Activated CD4-positive, alpha-beta T cell treated with anti-CD3 and anti-CD28 coated beads, Interleukin-2, amount 10 ng/mL, durations not matched to agents 24 days and 14 days (primary cell): ENCODE measurements around the gene LARP1. TPM values are rescaled to one million over a fixed set of nuclear protein-coding genes. Genes with fewer than 3 reads are reported as not detected.
"Not testable (repeated sequence)": the region's sequence is repeated elsewhere in the genome, so short reads cannot be mapped to it uniquely, and the experiment has no call there.

Experiments used
- DNase-seq: peaks from one replicate; pipeline ENCODE4 v3.0.0; 2022
- H3K27ac Mint-ChIP-seq: one replicate; pipeline ENCODE4 v1.8.0; 2022; ENCODE audit warnings: mild to moderate bottlenecking, mixed read lengths
- H3K27me3 Mint-ChIP-seq: one replicate; pipeline ENCODE4 v1.8.0; 2022; ENCODE audit warnings: mixed read lengths
- H3K36me3 Mint-ChIP-seq: one replicate; pipeline ENCODE4 v1.8.0; 2022; ENCODE audit warnings: low read depth, mild to moderate bottlenecking, mixed read lengths
- H3K4me1 Mint-ChIP-seq: one replicate; pipeline ENCODE4 v1.8.0; 2021; ENCODE audit warnings: mixed read lengths
- H3K4me3 Mint-ChIP-seq: one replicate; pipeline ENCODE4 v1.8.0; 2022; ENCODE audit warnings: mild to moderate bottlenecking, moderate library complexity, mixed read lengths
- H3K9me3 Mint-ChIP-seq: one replicate; pipeline ENCODE4 v1.8.0; 2021; ENCODE audit warnings: mixed read lengths
- intact Hi-C: fragments of 100-400 bp; cut with micrococcal nuclease; formaldehyde crosslinking; loops from one replicate; pipeline ENCODE4 v1.15.1; 2023
- total RNA-seq: library from RNA; stranded (reverse); gene quantifications from 2 replicates; pipeline ENCODE4 v1.2.3, GENCODE V29; 2022

The LARP1 gene
- total RNA-seq, 1 donor from 2014 or later, result 348 TPM

GRCh38 chr5:154723740-154724505 lies 31.3 kb upstream of the LARP1 start:
- intact Hi-C loops, result no loop called here

GRCh38 chr5:154727361-154727760 lies 27.8 kb upstream of the LARP1 start:
- intact Hi-C loops, result no loop called here
- Mint-ChIP-seq H3K27ac (no peak overlapping the region), H3K4me1 (no peaks in the 10 kb centered on the region), H3K27me3 (peaks cover 12% of the 10 kb centered on the region), H3K9me3 (no peaks in the 10 kb centered on the region), H3K36me3 (no peaks in the 10 kb centered on the region), H3K4me3 (no peak overlapping the region)
- no peak for DNase-seq

More at GRCh38 chr5:154723740-154724505, 31.3 kb upstream of the LARP1 start:
- Mint-ChIP-seq H3K9me3 (no peaks in the 10 kb centered on the region), H3K4me3 (no peak overlapping the region), H3K36me3 (no peaks in the 10 kb centered on the region), H3K27me3 (peaks cover 10% of the 10 kb centered on the region), H3K27ac (no peak overlapping the region), H3K4me1 (no peaks in the 10 kb centered on the region)
- no peak for DNase-seq

DNA sequence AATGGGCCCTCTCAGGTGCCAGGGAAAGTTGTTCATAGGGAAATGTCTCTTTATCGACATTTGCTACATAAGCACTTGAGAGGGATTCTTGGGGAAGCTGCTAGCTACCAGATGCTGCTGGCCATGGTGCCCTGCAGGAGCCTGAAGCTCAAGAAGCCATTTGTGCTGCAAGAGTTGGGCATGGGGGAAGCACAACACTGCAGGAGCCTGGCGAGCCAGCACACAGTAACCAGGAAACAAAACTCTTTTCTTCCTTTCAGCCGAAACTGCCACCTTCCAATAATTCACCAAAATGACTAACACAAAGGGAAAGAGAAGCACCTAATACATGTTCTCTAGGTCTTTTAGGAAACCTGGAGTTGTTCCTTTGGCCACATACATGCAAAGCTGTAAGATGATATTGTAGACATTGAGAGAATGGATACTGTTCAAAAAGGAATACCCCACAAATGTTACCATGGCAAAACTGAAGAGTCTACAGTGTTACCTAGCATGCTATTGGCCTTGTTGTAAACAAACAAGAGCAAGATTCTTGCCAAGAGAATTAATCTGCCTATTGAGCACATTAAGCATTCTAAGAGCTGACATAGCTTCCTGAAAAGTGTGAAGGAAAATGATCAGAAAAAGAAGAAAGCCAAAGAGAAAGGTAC lies 26.1 kb upstream of the LARP1 start:
- H3K36me3 Mint-ChIP-seq, result no peaks in the 10 kb centered on the region
- H3K4me3 Mint-ChIP-seq, result no peak overlapping the region
- DNase-seq, result no peak
- peaks cover 13% of the 10 kb centered on the region for H3K27me3 Mint-ChIP-seq
- H3K27ac Mint-ChIP-seq, result no peak overlapping the region
- intact Hi-C loops, result no loop called here
- no peaks in the 10 kb centered on the region for H3K4me1 Mint-ChIP-seq
- H3K9me3 Mint-ChIP-seq, result no peaks in the 10 kb centered on the region

DNA sequence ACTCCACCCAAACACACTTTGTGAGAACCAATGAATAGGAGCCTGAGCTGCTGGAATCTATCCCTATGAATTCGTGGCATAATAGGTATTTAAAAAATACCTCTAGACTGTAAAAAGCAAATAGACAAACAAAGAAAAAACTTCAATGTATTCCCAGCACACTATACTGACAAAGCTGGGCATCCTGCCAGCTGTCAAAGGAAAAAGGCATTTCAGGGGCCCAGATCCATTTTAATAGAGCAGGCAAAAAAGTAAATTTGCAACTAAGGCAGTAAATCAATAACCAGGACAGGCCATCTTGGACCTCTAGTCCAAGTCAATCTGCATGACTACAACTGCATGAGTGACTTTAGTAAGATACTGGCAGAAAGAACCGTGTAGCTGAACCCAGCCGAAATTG lies 25.6 kb upstream of the LARP1 start:
- no peak overlapping the region for H3K27ac Mint-ChIP-seq
- no peaks in the 10 kb centered on the region for H3K9me3 Mint-ChIP-seq
- DNase-seq, result no peak
- H3K4me3 Mint-ChIP-seq, result no peak overlapping the region
- intact Hi-C loops, result no loop called here
- no peaks in the 10 kb centered on the region for H3K36me3 Mint-ChIP-seq
- no peaks in the 10 kb centered on the region for H3K4me1 Mint-ChIP-seq
- H3K27me3 Mint-ChIP-seq, result peaks cover 13% of the 10 kb centered on the region

DNA sequence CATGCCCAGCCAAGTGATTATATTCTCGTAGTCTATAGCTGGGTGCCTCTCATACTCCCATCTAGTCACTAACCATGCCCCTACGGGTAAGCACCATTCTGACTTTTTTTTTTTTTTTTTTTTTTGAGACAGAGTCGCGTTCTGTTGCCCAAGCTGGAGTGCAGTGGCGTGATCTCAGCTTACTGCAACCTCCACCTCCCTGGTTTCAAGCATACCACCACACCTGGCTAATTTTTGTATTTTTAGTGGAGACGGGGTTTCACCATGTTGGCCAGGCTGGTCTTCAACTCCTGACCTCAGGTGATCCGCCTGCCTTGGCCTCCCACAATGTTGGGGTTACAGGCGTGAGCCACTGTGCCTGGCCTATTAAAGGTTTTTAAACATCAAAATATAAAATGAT lies 24.4 kb upstream of the LARP1 start:
- H3K4me3 Mint-ChIP-seq, H3K36me3 Mint-ChIP-seq, H3K4me1 Mint-ChIP-seq, intact Hi-C loops, DNase-seq, H3K27ac Mint-ChIP-seq, H3K9me3 Mint-ChIP-seq: not testable (repeated sequence)
- H3K27me3 Mint-ChIP-seq, result peaks cover 13% of the 10 kb centered on the region

- no peak for DNase-seq
- H3K27me3 Mint-ChIP-seq, result peaks cover 11% of the 10 kb centered on the region
- no peaks in the 10 kb centered on the region for H3K4me1 Mint-ChIP-seq
- H3K4me3 Mint-ChIP-seq, result no peak overlapping the region
- H3K36me3 Mint-ChIP-seq, result no peaks in the 10 kb centered on the region
- intact Hi-C loops, result no loop called here
- no peaks in the 10 kb centered on the region for H3K9me3 Mint-ChIP-seq
- no peak overlapping the region for H3K27ac Mint-ChIP-seq
These were observed 23.0 kb upstream of the LARP1 start for GRCh38 chr5:154732212-154732611.

GRCh38 chr5:154734370-154735248 lies 20.6 kb upstream of the LARP1 start:
- H3K36me3 Mint-ChIP-seq, result no peaks in the 10 kb centered on the region

DNA sequence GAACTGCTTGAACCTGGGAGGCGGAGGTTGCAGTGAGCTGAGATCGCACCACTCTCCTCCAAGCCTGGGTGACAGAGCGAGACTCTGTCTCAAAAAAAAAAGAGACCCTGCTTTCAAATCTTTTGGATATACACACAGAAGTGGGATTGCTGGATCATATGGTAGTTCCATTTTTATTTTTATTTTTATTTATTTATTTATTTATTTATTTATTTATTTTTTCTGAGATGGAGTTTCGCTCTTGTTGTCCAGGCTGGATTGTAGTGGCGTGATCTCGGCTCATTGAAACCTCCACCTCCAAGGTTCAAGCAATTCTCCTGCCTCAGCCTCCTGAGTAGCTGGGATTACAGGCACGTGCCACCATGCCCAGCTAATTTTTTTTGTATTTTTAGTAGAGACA lies 19.8 kb upstream of the LARP1 start:
- DNase-seq, H3K4me3 Mint-ChIP-seq, H3K9me3 Mint-ChIP-seq, intact Hi-C loops, H3K27me3 Mint-ChIP-seq, H3K27ac Mint-ChIP-seq, H3K4me1 Mint-ChIP-seq, H3K36me3 Mint-ChIP-seq: not testable (repeated sequence)

More at GRCh38 chr5:154734370-154735248, 20.6 kb upstream of the LARP1 start:
- Mint-ChIP-seq H3K27me3 (peaks cover 7% of the 10 kb centered on the region), H3K4me1 (no peaks in the 10 kb centered on the region), H3K4me3 (no peak overlapping the region), H3K9me3 (no peaks in the 10 kb centered on the region), H3K27ac (no peak overlapping the region)
- no peak for DNase-seq
- intact Hi-C loops, result no loop called here

- H3K27me3 Mint-ChIP-seq, H3K4me3 Mint-ChIP-seq, H3K9me3 Mint-ChIP-seq, H3K27ac Mint-ChIP-seq, intact Hi-C loops, H3K36me3 Mint-ChIP-seq, DNase-seq, H3K4me1 Mint-ChIP-seq: not testable (repeated sequence)
These were observed 18.8 kb upstream of the LARP1 start for GRCh38 chr5:154736372-154736771.

GRCh38 chr5:154737667-154738320 lies 17.4 kb upstream of the LARP1 start:
- Mint-ChIP-seq H3K4me1 (no peaks in the 10 kb centered on the region), H3K36me3 (no peaks in the 10 kb centered on the region), H3K27ac (no peak overlapping the region), H3K9me3 (no peaks in the 10 kb centered on the region), H3K4me3 (no peak overlapping the region), H3K27me3 (no peaks in the 10 kb centered on the region)
- intact Hi-C loops, result no loop called here
- no peak for DNase-seq

DNA sequence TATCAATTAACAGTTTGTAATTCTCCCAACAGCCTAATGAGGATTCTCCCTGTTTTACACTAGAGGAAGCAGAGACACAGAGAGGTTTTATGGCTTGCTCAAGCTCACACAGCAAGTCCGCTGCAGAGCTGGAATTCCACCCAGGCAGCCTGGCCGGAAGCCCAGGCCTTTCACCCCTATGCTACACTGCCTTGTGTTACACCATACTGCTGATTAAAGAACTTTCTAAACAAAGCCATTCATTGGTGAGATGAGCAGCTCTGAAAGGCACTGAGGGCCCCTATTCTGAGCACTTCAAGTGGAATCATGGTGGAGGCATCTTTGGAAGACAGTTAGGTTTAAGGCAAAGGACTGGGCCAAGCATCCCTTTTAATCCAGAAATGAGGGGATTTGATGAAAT lies 14.7 kb upstream of the LARP1 start:
- H3K4me1 Mint-ChIP-seq, result no peaks in the 10 kb centered on the region
- no peaks in the 10 kb centered on the region for H3K36me3 Mint-ChIP-seq
- DNase-seq, result no peak
- H3K27me3 Mint-ChIP-seq, result no peaks in the 10 kb centered on the region
- H3K4me3 Mint-ChIP-seq, result no peak overlapping the region
- H3K27ac Mint-ChIP-seq, result no peak overlapping the region
- no peaks in the 10 kb centered on the region for H3K9me3 Mint-ChIP-seq
- intact Hi-C loops, result no loop called here

- no peaks in the 10 kb centered on the region for H3K36me3 Mint-ChIP-seq
- intact Hi-C loops, result no loop called here
These were observed 14.2 kb upstream of the LARP1 start for GRCh38 chr5:154740957-154741356.

DNA sequence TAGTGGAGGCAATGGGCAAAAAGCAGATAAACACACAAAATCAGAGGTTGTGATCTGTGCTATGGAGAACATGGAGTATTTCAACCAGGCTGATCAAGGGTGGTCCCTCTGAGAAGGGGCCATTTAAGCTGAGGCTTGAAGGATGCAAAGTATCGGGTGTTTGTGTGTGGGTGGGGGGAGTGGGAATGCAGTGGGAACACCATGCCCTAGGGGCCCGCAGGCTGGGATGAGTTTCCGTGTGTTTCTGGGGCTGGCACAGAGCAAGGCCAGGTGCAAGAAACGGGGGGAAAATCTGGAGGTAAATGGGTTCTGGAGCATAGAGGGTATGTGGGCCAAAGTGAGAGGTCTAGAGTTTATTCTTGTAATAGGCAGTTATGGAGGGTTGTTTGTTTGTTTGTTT lies 13.8 kb upstream of the LARP1 start:
- Mint-ChIP-seq H3K36me3 (no peaks in the 10 kb centered on the region), H3K27me3 (no peaks in the 10 kb centered on the region), H3K27ac (no peak overlapping the region), H3K4me3 (no peak overlapping the region), H3K9me3 (no peaks in the 10 kb centered on the region), H3K4me1 (no peaks in the 10 kb centered on the region)
- intact Hi-C loops, result no loop called here
- DNase-seq, result no peak

More at GRCh38 chr5:154740957-154741356, 14.2 kb upstream of the LARP1 start:
- Mint-ChIP-seq H3K27ac (no peak overlapping the region), H3K4me3 (no peak overlapping the region), H3K4me1 (no peaks in the 10 kb centered on the region), H3K9me3 (no peaks in the 10 kb centered on the region), H3K27me3 (no peaks in the 10 kb centered on the region)
- DNase-seq, result no peak
